Anterior cingulate cortex (tissue), 58 donors: ENCODE results near the gene IGLL1.
"Not testable (repeated sequence)": the region's sequence is repeated elsewhere in the genome, so short reads cannot be mapped to it uniquely, and the experiment has no call there.

ENCODE experiments used
- DNase-seq, 58 donors: peaks; one replicate each; lab custom pipeline; 2025; lab: John Stamatoyannopoulos, UW

Gene IGLL1

GRCh38 chr22:23579870-23580575 is at the start of gene IGLL1:
IGLL1 (minus strand) TSS chr22:23580290; CDS start chr22:23580190, 100 bp downstream.
- no peak for DNase-seq

GRCh38 chr22:23628056-23628743 is 48.1 kb upstream of the IGLL1 start:
- DNase-seq, result not testable (repeated sequence)

GRCh38 chr22:23627401-23628055 is 47.4 kb upstream of the IGLL1 start:
- peak in 2 of 58 donors; percentile 2 to 6 for DNase-seq

- no peak for DNase-seq
Measured at GRCh38 chr22:23626286-23626975, 46.3 kb upstream of the IGLL1 start.

GRCh38 chr22:23622634-23623033 is 42.5 kb upstream of the IGLL1 start:
- no peak for DNase-seq

GRCh38 chr22:23621916-23622315 is 41.8 kb upstream of the IGLL1 start:
- DNase-seq, result not testable (repeated sequence)

GRCh38 chr22:23621082-23621780 is 41.1 kb upstream of the IGLL1 start:
- DNase-seq, result no peak

GRCh38 chr22:23613193-23613972 is 33.3 kb upstream of the IGLL1 start:
- DNase-seq, result peak in 1 of 58 donors; percentile 1

- DNase-seq, result no peak
Measured at GRCh38 chr22:23609983-23610781, 30.1 kb upstream of the IGLL1 start.

- no peak for DNase-seq
Measured at GRCh38 chr22:23608583-23608982, 28.5 kb upstream of the IGLL1 start.

- no peak for DNase-seq
Measured at GRCh38 chr22:23606204-23607131, 26.4 kb upstream of the IGLL1 start.

GRCh38 chr22:23604939-23605712 is 25.0 kb upstream of the IGLL1 start:
- no peak for DNase-seq

- DNase-seq, result no peak
Measured at GRCh38 chr22:23603266-23603665, 23.2 kb upstream of the IGLL1 start.

- DNase-seq, result no peak
Measured at GRCh38 chr22:23598805-23599518, 18.9 kb upstream of the IGLL1 start.

GRCh38 chr22:23597576-23598268 is 17.6 kb upstream of the IGLL1 start:
- DNase-seq, result not testable (repeated sequence)
